ENCODE data around the gene RAPGEF2. TPM values are rescaled to one million over a fixed set of nuclear protein-coding genes. Genes with fewer than 3 reads are reported as not detected.

The RAPGEF2 gene
- total and polyA plus RNA-seq, 2 donors (not counting 3 experiments of a cell fraction or from before 2014, with no cell fraction given): 28.7 to 55.2 TPM

GRCh38 chr4:159283696-159284095 is 180.8 kb downstream of the RAPGEF2 start:
- H3K4me2 ChIP-seq (ENCODE audit: insufficient read depth, low read length): peak overlapping the region; percentile 54
- DNase-seq (ENCODE audit: low read depth, low spot score): peak; percentile 61
- H3K4me1 ChIP-seq (ENCODE audit: control insufficient read depth, extremely low read depth, insufficient read depth, low read length): peaks cover 20% of the 10 kb centered on the region
- no TSS peak for BruUV-seq (replicated peaks)
- peak; percentile 68 for FAIRE-seq
- CTCF ChIA-PET: interaction anchor here (1.1 to 1.7 kb wide), 6 partner anchors 9 to 47 kb away, joined by 3 to 5 read pairs (median 4); no protein-coding TSS in a partner anchor
- TF ChIP-seq JUN (IDR thresholded peaks at IDR 0.05; ENCODE audit: borderline replicate concordance, insufficient read depth, insufficient read length, low read depth) (peak; percentile 79), POLR2AphosphoS5 (IDR thresholded peaks at IDR 0.05; ENCODE audit: insufficient read depth, low read depth, low read length) (no peak), POLR2A (IDR thresholded peaks at IDR 0.05; ENCODE audit: low read depth, low read length) (no peak), CTCF (IDR thresholded peaks at IDR 0.05; ENCODE audit: extremely low read depth in 1 of 2, insufficient read depth in 1 of 2, low read depth in 1 of 2, low read length in 2 of 2) (no peak), EZH2 (IDR thresholded peaks at IDR 0.05; ENCODE audit: borderline replicate concordance, low read depth, low read length, severe bottlenecking) (no peak), MYC (IDR thresholded peaks at IDR 0.05; ENCODE audit: low read depth, low read length) (no peak), GATA2 (IDR thresholded peaks at IDR 0.05; ENCODE audit: insufficient read depth, insufficient read length, low read depth, low read length) (no peak), MAX (IDR thresholded peaks at IDR 0.05; ENCODE audit: insufficient read depth, insufficient read length) (no peak), FOS (IDR thresholded peaks at IDR 0.05; ENCODE audit: borderline replicate concordance, insufficient read depth, low read length) (peak; percentile 62)
- H3K27ac ChIP-seq (ENCODE audit: insufficient read depth, low read depth, low read length): peak overlapping the region; percentile 35
- H3K79me2 ChIP-seq (ENCODE audit: control insufficient read depth, insufficient read depth, low read length): no peaks in the 10 kb centered on the region
- H3K4me3 ChIP-seq (replicated peaks in 1 of 3; ENCODE audit: insufficient read depth in 1 of 3, low read depth in 1 of 3, low read length in 3 of 3): no peak overlapping the region
- H3K9me3 ChIP-seq (replicated peaks; ENCODE audit: control insufficient read depth, insufficient read depth, low read length): no peaks in the 10 kb centered on the region
- H3K9me1 ChIP-seq (replicated peaks; ENCODE audit: control insufficient read depth, extremely low read depth, insufficient read depth, low read length): no peaks in the 10 kb centered on the region
- H3K27me3 ChIP-seq (ENCODE audit: control insufficient read depth in 2 of 2, insufficient read depth in 2 of 2, low read length in 2 of 2): no peaks in the 10 kb centered on the region
- H3K9ac ChIP-seq (replicated peaks; ENCODE audit: extremely low read depth, insufficient read depth, low read length): peak overlapping the region; percentile 8
- intact Hi-C loops (cut with micrococcal nuclease): no loop called here
- no peaks in the 10 kb centered on the region for H3K36me3 ChIP-seq (ENCODE audit: control insufficient read depth in 2 of 2, extremely low read depth in 1 of 2, insufficient read depth in 2 of 2, low read length in 2 of 2)
- no peak overlapping the region for H2AFZ ChIP-seq (ENCODE audit: low read depth, low read length)
- dilution Hi-C loops (cut with MboI; ENCODE audit: extremely low pct_ligation_motif_present, low sequenced_read_pairs): no loop called here
- peaks cover 2% of the 10 kb centered on the region for H4K20me1 ChIP-seq (replicated peaks; ENCODE audit: control insufficient read depth, extremely low read depth, insufficient read depth, low read length)
- POLR2A ChIA-PET: no interaction called here
